Measurements from ENCODE around the gene ZFPM1. TPM values are rescaled to one million over a fixed set of nuclear protein-coding genes. Genes with fewer than 3 reads are reported as not detected.
"Not testable (repeated sequence)": the region's sequence is repeated elsewhere in the genome, so short reads cannot be mapped to it uniquely, and the experiment has no call there.

Gene ZFPM1
- total RNA-seq, 1 donor from 2014 or later: 1.2 TPM

DNA sequence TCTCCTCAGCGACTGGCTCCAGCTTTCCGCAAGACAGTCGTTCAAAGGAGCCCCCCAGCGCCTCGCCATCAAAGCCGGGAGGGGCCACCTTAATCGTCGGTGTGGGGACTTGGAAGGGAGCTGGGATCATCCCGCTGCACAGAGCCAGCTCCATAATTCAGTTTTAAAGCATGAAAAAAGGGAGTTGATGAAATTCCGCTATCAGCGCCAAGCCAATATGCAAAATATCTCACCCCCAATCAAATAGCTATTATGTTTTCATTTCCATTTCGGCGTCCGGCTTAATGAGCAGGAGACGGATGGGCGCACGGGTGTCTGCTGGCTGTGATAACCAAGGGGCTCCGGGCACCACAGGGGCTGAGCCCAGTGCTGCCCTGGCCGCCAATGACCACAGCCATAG is 27.7 kb downstream of the ZFPM1 start:
- DNase-seq: no peak

DNA sequence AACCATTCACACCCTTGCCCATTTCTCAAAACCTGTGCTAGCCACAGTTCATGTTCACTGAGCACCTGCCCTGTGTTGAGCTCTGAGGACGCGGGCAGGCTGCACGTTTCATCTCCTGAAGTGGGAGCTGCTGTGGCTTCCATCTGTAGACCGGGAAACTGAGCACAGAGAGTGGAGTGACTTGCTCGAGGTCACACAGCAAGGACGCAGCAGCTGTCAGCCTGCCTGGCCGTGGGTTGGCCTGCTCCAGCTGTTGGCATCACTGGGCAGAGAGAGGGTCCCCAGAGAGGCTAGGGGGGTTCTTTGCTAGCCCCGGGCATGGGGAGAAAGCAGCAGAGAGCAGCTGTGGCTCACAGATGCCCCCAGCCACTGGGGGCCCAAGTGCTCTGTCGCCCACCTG is 28.8 kb downstream of the ZFPM1 start:
- DNase-seq: no peak

DNA sequence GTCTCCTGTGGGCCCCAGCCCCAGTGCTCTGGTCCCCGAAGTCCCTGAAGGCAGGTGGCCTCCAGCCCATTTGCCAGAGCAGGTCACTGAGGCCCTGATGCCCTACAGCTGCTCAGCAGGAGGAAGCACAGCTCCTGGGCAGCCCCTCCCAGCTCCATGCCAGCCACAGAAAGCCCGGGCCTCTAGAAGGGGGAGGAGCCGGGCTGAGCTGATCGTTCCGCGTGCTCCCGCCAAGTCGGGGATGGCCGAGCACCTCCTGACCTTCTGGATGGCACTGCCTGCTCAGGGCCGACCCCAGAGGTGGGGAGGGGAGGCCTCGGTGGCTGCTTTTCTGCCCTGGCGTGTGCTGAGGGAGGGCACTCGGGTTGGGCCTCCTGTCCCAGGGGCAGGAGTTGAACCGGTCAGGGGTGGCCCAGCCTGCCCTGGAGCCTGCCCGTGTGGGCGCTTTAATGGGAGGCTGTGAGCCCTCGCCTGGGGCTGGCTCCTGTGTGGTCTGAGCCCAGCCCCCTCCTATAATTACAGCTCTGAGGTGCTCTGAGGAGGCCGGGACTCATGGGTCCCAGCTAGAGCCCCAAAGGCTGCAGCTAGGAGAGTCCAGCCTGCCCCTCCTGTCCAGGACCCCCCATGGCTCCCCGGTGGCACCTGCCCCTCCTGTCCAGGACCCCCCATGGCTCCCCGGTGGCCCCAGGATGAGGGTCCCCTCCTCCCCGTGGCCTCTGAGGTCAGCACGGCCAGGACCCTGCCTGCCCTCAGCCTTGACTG is 29.7 kb downstream of the ZFPM1 start:
- DNase-seq: no peak

DNA sequence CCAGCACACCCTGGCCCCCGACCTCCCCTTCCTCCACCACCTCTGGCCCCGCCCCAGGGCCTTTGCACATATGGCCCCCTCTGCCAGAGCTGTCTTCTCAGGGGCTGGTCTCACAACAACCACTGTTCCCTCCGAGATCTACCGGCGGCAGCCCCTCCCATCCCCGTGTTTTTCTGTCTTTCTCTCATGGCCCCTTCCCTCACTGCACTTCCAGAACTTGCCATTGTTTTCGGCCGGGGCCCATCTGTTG is 30.2 kb downstream of the ZFPM1 start:
- DNase-seq: no peak

DNA sequence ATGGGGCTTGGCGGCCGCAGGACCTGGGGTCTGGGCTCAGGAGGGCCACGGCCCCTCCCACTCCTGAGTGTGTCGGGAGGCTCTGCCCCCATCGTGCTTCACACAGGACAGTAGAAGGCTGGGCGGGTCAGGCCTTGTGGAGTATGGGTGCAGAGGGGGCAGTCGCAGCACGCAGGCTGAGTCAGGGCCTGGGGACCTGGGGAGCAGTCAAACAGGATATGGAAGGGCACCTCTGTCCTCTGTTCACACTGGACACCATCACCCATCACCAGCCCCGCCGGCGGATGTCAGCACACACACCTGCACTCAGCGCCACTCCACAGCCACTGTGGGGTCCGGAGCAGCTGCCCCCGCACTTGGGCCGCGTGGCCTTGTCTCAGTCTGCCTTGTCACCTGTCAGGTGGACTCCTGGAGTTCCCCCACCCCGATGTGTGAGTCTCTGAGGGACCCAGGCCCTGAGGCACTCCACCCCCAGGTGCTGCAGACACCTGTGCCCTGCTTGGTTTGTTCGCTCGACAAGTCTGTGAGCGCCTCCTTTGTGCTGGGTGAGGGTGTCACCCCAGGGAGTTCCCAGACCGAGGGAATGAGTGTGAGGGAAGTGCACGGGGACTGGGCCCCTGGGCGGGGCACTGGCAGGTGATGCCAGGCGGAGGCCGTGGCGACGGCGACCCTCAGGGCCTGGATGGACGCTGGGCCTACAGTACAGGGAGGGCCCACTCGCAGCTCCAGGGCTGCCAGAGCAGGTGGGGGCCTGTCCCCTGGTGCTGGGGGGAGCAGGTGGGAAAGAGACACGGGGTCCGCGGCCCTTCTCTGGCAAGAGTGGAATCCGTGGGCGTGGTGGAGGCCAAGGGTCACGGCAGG is 31.7 kb downstream of the ZFPM1 start:
- no peak for DNase-seq

DNA sequence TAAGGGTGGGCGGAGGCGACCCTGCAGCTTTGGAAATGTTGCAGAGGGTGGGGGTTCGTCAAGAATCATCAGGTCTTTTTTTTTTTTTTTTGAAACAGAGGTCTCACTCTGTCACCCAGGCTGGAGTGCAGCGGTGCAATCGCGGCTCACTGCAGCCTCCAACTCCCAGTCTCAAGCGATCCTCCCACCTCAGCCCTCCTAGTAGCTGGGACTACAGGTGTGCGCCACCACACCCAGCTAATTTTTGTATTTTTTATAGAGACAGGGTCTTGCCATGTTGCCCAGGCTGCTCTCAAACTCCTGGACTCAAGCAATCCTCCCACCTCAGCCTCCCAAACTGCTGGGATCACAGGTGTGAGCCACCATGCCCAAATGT is 32.3 kb downstream of the ZFPM1 start:
- DNase-seq: not testable (repeated sequence)

DNA sequence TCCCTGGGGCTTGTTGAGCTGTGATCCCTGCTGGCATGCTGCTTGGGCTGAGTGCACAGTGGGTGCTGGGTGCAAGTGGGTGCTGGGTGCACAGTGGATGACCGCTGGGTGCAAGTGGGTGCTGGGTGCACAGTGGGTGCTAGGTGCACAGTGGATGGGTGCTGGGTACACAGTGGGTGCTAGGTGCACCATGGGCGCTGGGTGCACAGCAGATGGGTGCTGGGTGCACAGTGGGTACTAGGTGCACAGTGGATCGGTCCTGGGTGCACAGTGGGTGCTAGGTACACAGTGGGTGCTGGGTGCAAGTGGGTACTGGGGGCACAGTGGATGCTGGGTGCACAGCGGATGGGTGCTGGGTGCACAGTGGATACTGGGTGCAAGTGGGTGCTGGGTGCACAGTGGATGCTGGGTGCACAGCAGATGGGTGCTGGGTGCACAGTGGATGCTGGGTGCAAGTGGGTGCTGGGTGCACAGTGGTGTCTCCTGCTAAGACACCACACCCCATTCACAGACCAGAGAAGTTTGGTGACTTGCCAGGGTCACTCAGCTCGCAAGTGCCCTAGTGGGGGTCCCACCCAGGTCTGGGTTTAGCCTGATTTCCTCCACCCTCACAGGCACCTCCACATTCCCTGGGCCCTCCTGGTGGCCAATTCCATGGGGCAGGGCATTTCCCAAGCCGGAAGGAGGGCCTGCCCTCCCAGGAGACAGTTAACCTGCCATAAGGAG is 33.5 kb downstream of the ZFPM1 start:
- DNase-seq: no peak

DNA sequence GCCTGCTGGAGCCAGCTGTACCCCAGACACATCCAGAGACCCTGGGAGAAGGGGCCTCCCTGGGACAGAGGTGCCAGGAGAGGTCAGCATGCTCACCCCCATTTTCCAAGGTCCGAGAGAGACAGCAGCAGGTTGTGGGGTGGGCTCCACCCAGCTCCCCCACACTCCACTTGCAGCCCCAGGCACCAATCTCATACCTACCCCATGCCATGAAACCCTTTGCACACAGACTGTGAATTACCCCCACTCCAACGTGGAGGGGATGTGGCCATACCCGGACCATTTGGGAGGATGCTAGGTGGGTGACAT is 34.0 kb downstream of the ZFPM1 start:
- DNase-seq: no peak

DNA sequence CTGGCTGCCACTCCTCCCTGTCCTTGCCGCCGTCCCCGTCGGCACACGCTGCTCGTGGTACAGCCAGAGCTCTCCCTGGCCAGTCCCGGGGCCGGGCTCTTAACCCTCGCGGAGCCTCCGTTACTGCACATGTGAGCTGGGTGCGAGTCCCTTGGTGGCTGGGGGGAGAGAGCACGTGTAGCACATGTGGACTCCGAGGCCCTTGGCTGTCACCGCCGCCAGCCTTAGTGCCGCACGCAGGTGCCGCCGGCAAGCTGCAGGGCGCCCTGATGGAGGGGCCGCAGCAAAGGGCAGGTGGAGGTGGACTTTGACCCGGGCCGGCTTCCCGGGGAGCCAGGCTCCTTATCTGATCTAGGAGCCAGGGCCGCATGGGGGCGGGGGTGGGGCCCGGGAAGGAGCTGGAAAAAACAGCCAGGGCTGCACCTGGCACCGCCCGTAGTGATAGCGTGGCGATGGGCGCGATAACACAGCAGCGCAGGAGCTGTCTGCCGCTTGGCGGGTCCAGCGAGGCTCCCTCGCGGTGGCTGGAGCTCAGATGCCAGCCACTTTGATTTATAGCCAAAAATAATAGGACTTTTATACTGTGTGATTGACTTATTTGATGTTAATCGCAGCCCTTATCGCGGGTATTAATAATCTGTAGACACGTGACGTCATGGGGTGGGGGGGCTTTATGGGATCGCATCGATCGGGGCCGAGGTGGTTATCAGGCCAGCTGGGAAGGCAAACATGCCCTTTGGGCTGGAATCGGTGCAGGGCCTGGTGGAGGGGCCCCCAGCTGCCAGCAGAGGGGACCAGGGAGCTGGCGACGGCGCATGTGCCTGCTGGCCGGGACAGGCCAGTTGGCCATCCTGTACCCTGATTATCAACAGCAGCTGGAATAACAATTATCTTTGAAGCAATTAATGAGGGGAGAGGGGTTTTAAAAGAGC is 35.1 kb downstream of the ZFPM1 start:
- DNase-seq: no peak

DNA sequence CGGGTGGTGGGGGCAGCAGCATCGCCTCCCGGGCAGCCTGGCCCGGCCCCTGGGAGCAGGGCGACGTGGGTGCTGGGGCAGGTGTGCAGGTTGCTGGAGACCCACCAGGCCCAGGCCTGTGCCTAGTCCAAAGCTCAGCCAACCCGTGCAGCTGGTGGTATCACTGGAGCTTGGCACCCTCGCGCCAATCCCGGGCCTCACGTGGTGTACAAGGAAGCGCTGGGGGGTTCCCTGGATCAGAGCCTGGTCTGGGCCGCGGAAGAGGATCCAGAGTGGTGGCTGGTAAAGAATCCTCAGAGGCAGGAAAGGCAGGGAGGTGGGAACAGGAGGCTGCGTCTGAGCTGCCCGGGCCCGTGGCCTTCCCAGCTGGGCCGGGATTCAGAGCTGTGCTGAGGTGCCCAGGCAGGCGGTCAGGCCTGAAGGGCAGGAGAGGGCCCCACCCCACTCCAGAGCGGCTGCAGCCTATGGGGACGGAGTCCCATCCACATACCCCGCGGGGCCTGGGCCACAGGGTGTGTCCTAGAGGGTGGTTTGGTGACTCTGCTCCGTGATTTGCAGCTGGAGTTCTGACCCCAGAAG is 36.2 kb downstream of the ZFPM1 start:
- DNase-seq: no peak

DNA sequence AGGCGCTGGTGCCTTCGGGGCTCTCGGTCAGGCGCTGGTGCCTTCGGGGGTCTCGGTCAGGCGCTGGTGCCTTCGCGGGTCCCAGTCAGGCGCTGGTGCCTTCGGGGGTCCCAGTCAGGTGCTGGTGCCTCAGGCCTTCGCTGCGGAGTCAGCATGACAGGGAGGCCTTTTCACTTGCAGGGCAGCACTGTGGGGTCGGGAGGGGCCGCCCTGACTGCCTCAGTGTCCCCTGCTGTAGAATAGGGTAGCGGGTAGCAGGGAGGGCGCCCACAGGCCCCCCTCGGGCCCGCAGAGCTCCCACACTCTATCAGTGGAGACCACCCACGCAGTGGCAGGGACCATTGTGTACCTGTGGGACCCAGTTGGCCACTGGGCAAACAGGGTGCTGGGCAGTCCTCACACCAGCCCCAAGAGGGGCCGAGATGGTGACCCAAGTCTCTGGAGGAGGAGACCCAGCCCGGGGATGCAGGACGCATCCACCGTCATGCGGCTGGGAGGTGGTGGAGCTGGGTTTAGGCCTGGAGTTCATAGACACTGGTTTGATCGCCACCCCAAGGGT is 38.0 kb downstream of the ZFPM1 start:
- no peak for DNase-seq

DNA sequence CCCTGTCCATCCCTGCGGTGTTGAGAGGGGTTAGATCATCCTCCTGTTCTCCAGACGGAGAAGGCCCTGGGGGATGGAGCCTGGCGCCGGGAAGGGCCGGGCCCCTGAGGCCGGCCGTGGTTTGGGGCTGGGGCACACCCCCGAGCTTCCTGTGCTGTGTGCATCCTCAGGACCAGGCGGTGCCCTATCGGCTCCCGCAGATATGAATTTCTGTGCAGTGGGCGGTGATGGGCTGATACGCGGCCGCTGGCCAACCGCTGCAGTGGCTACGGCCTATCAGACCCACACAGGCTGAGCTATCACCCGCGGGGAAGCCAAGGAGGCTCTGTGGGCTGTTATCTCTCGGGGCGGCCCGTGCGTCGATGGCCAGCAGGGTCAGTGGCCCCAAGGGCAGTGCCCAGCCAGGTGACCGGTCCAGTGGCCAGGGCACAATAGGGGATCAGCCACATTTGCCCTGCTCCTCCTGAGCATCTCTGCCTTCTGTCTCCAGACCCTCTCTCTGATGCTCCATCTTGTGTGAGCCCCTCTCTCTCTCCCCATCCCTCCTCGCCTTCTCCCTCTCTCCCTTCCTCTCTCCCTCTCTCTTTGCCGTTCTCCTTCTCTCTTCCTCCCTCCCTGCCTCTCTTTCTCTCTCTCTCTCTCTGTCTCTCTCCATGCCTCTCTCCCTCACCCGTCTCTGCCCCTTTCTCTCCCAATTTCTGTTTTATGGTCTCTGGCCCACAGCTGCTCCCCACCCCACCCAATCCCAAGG is 38.7 kb downstream of the ZFPM1 start:
- DNase-seq: no peak

DNA sequence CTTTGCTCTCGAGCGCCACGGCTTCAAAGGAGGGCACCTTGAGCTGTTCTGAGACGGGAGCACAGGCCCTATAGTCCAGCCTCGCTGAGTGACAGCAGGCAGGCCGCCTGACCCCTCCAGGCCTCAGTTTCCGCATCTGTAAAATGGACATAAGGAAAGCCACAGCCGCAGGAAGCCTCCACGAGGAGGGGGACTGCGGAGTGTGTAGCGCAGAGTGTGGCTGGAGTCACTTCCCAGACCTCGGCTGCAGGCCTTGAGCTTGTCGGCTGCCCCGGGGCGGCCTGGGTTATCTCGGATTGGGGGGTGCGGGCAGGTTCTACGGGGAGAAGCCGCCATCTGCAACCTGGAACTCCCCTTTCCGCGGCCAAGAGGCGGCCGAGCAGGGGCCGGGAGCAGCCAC is 40.8 kb downstream of the ZFPM1 start:
- DNase-seq: no peak

DNA sequence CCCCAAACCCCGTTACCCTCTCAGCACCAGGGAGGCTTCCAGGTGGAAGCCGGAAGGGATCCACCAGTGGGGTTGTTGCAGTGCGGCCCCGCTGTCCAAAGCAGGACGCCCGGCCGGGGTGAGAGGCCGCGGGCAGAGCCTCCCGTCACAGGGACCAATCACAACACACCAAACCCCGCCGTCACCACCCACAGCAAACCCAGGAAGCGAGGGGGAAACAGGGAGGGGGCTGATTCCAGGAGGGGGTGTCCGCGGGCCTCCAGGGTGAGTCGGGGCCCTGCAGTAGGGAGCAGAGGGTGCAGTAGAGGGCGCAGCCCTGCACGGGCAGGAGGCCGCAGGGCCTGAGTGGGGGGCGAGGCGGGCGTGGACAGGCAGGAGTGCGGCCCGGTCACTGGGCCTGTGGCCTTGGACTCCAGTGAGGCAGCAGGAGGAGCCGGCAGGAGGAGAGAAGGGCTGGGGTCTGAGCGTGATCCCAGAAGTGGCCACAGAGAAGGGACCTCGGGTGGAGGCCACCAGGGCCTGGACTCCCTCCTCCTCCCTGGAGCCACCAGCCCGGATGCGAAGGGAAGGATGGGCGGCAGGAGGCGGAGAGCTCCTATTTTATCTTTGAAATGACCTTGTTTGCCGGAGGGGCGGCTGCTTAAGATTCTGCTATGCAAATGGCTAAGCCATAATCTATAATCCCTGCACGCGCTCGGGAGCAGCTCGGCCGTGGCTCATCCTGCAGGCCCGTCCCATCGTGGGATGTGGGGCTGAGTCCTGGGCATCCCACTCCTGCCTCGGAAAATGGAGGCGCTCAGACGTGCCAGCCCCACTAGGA is 41.5 kb downstream of the ZFPM1 start:
- DNase-seq: no peak

DNA sequence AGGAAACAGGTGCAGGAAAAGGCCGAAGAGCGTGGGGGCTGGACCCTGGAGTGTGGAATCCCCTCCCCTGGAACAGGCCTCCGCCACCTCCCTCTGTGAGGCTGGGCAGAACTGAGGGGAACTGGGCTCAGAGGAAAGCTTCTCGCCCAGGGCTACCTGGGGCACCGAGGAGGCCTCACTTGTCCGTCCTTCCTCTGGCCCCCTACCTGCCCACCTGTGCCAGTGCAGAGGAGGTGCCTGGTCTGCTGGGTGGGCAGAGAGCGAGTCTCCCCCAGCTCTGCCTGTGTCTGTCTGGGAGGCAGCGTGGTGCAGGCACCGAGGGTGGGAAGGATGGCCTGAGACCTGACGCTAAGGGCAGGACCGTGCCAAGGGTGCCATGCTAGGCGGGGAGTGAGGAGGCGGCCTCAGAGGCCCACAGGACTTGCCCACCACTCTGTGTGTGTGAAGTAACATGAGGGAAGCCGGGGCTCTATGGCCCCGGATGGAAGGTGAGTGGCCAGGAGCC is 42.2 kb downstream of the ZFPM1 start:
- no peak for DNase-seq

DNA sequence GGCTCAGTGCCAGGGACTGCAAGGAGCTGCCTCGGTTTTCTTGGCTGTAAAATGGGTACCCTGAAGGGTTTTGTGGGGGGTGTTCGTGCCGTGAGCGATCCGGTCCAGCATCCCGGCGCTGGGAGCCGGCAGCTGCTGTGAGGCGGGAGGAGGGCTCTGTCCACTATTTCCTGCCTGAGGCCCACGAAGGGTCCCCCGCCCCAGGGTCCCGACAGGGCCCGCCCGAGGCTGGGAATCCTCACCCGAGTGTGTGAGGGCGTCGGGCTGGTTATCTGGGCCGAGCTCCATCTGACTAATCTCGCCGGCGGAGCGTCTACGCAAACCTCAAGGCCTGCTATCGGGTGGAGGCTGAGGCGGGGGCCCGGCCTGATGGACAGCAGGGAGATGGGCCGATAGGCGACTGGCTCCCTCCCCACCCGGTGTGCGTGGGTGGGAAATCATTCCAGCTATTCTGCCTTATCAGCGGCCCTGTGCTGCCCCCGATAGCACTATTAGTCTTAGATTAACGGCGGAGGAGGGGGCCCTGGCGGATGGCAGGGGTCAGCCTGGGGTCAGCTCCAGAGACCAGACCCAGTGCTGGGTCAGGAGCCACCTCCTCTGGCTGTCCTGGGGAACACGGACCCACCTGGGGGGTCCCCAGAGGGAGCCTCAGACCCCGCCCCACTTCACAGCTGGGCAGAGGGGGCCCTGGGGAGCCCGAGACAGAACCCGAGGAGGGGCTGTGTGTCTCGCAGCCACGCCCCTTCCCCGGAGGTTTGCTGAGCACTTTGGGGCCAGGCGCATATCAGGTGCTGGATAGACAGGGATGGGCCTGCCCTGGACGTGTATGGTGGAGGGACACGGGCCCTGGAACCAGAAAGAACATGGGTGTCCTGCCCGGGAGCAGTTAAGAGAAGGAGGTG is 44.7 kb downstream of the ZFPM1 start:
- no peak for DNase-seq

DNA sequence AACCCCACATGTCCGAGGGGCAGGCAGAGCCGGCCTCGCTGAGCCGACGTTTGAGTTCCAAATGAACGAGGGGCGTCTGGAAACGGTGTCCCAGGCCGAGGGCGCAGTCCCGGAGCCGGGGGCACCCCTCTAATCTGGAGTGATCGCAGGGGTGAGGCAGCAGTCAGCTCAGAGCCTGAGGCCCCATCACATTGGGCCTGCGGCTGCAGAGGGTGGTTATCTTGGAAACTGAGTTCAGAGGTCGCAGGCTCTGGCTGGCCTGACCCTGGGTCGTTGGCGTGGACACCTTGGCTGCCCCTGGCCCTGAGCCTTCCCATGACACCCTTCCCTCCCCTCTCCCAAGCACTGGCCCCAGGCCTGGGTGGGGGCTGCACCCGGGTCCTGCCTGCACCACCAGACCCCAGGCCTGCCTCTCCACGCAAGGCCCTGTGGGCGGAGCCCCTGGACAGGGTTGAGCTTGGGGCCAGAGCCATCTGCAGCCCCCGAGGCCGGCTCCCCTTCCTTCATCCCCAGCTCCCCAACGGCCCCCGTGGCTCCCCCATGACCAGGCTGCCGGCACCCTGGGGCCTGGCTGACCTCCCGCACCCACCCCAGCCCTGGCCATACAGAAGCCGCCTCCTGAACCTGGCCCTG is 45.6 kb downstream of the ZFPM1 start:
- DNase-seq: no peak

DNA sequence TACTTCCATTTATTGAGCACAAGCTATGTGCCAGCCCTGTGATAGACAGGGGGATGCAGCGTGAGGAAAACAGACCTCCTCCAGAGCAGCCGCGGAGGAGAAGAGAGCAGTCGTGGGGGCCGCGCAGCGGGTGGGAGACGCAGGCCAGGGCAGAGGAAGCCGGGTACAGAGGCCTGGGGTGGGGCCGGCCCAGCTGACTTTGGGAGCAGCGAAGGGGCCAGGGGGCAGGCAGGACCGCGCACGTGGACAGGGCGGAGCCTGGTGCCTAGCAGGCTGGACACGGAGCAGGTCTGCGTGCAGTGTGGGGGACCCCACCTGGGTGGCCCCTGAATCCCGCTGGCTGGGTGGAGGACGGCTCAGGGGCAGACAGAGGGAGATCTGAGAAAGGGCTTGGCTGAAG is 46.2 kb downstream of the ZFPM1 start:
- DNase-seq: no peak
